Measurements from ENCODE around the gene NTF3. TPM values are rescaled to one million over a fixed set of nuclear protein-coding genes. Genes with fewer than 3 reads are reported as not detected.

Gene NTF3
- total RNA-seq, 1 experiment from 2014 or later = not detected

DNA sequence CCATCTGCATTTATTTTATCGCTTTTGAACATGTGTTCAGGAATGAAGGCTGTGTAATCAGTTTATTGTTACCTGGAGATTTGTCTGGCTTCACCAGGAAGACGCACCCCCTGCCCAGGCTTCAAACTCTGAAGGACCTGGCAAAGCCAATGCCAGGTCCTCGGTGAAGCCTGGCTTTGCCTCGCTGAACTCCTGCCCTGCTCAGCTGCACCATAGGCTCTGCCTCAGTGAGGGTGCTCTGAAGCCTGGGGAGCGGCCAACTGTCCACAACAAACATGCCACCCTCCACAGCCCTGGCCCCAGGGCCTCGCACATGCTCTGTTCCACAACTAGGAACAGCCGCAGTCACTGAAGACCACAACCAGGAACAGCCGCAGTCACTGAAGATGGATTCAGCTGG, 66.9 kb downstream of the NTF3 start (continued):
- TF ChIP-seq, protein P1, sequence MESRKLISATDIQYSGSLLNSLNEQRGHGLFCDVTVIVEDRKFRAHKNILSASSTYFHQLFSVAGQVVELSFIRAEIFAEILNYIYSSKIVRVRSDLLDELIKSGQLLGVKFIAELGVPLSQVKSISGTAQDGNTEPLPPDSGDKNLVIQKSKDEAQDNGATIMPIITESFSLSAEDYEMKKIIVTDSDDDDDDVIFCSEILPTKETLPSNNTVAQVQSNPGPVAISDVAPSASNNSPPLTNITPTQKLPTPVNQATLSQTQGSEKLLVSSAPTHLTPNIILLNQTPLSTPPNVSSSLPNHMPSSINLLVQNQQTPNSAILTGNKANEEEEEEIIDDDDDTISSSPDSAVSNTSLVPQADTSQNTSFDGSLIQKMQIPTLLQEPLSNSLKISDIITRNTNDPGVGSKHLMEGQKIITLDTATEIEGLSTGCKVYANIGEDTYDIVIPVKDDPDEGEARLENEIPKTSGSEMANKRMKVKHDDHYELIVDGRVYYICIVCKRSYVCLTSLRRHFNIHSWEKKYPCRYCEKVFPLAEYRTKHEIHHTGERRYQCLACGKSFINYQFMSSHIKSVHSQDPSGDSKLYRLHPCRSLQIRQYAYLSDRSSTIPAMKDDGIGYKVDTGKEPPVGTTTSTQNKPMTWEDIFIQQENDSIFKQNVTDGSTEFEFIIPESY (IDR thresholded peaks at IDR 0.05; ENCODE audit: extremely low read depth, insufficient replicate concordance, low read length) = no peak
- TF ChIP-seq MAX (IDR thresholded peaks at IDR 0.05) (no peak), SP1 (IDR thresholded peaks at IDR 0.05; ENCODE audit: low read depth) (no peak), FOSL1 (IDR thresholded peaks at IDR 0.05; ENCODE audit: low read depth) (no peak), CEBPB (IDR thresholded peaks at IDR 0.05; ENCODE audit: low read depth) (no peak)

- intact Hi-C loops (cut with micrococcal nuclease) = no loop called here
- H3K27ac ChIP-seq (ENCODE audit: low read depth, low read length) = no peak overlapping the region
- no peak overlapping the region for H2AFZ ChIP-seq (ENCODE audit: low read depth, low read length, poor library complexity, severe bottlenecking)
- H3K4me2 ChIP-seq (ENCODE audit: low read length) = no peak overlapping the region
- ChIA-PET POLR2A (no interaction called here), RAD21 (ENCODE audit: low non-redundant PET in 1 of 2, low total read pairs in 2 of 2, uncharacterized antibody in 2 of 2, unreplicated experiment in 2 of 2) (no interaction called here), CTCF (no interaction called here)
- no peaks in the 10 kb centered on the region for H3K79me2 ChIP-seq (ENCODE audit: insufficient read depth, low read length)
- no peaks in the 10 kb centered on the region for H3K36me3 ChIP-seq (ENCODE audit: control insufficient read depth in 1 of 2, insufficient read depth in 2 of 2, low read length in 2 of 2)
- H3K27me3 ChIP-seq (ENCODE audit: insufficient read depth, low read length) = peaks cover 56% of the 10 kb centered on the region; the same call in 1 of the 2 replicates
- DNase-seq (ENCODE audit: low read depth, low spot score) (no peak), ATAC-seq (no peak)
- no peak overlapping the region for H3K4me3 ChIP-seq (replicated peaks in 1 of 2; ENCODE audit: low read depth in 1 of 2, low read length in 2 of 2)
- no peaks in the 10 kb centered on the region for H3K4me1 ChIP-seq (ENCODE audit: control insufficient read depth in 1 of 2, insufficient read depth in 2 of 2, low read length in 2 of 2)
- BruUV-seq (replicated peaks) = no TSS peak
- H3K9me2 ChIP-seq (ENCODE audit: insufficient read depth) = no peaks in the 10 kb centered on the region
- H3K9me3 ChIP-seq (ENCODE audit: control insufficient read depth in 1 of 2, insufficient read depth in 1 of 2, low read depth in 1 of 2, low read length in 2 of 2) = no peaks in the 10 kb centered on the region
- no peaks in the 10 kb centered on the region for H4K20me1 ChIP-seq (ENCODE audit: insufficient read depth)
- no peak overlapping the region for H3K9ac ChIP-seq (ENCODE audit: low read length)
- TF ChIP-seq EZH2 (IDR thresholded peaks at IDR 0.05) (no peak), POLR2A (IDR thresholded peaks at IDR 0.05; ENCODE audit: borderline replicate concordance, extremely low read depth, insufficient read depth, insufficient read length) (no peak), POLR2AphosphoS5 (IDR thresholded peaks at IDR 0.05; ENCODE audit: low read depth, low read length) (no peak), MAX (IDR thresholded peaks at IDR 0.05) (no peak), SIN3A (IDR thresholded peaks at IDR 0.05; ENCODE audit: low read depth) (no peak), FOSL1 (IDR thresholded peaks at IDR 0.05; ENCODE audit: low read depth) (no peak), SRF (IDR thresholded peaks at IDR 0.05; ENCODE audit: low read depth) (no peak), EZH2phosphoT487 (IDR thresholded peaks at IDR 0.05; ENCODE audit: borderline replicate concordance) (no peak), ZFX (IDR thresholded peaks at IDR 0.05) (no peak), CEBPB (IDR thresholded peaks at IDR 0.05; ENCODE audit: low read depth) (no peak), YY1 (IDR thresholded peaks at IDR 0.05; ENCODE audit: extremely low read depth, insufficient replicate concordance, low read depth, low read length) (no peak), SP1 (IDR thresholded peaks at IDR 0.05; ENCODE audit: low read depth) (no peak), ZNF274 (IDR thresholded peaks at IDR 0.05; ENCODE audit: low read depth, low read length) (no peak)
- TF ChIP-seq, protein P2, sequence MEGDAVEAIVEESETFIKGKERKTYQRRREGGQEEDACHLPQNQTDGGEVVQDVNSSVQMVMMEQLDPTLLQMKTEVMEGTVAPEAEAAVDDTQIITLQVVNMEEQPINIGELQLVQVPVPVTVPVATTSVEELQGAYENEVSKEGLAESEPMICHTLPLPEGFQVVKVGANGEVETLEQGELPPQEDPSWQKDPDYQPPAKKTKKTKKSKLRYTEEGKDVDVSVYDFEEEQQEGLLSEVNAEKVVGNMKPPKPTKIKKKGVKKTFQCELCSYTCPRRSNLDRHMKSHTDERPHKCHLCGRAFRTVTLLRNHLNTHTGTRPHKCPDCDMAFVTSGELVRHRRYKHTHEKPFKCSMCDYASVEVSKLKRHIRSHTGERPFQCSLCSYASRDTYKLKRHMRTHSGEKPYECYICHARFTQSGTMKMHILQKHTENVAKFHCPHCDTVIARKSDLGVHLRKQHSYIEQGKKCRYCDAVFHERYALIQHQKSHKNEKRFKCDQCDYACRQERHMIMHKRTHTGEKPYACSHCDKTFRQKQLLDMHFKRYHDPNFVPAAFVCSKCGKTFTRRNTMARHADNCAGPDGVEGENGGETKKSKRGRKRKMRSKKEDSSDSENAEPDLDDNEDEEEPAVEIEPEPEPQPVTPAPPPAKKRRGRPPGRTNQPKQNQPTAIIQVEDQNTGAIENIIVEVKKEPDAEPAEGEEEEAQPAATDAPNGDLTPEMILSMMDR (IDR thresholded peaks at IDR 0.05 in 2 of 3, conservative IDR thresholded peaks at IDR 0.05 in 1 of 3; ENCODE audit: borderline replicate concordance in 1 of 3, insufficient read depth in 1 of 3, low read depth in 2 of 3, low read length in 2 of 3) = no peak
- TF ChIP-seq, protein P3, sequence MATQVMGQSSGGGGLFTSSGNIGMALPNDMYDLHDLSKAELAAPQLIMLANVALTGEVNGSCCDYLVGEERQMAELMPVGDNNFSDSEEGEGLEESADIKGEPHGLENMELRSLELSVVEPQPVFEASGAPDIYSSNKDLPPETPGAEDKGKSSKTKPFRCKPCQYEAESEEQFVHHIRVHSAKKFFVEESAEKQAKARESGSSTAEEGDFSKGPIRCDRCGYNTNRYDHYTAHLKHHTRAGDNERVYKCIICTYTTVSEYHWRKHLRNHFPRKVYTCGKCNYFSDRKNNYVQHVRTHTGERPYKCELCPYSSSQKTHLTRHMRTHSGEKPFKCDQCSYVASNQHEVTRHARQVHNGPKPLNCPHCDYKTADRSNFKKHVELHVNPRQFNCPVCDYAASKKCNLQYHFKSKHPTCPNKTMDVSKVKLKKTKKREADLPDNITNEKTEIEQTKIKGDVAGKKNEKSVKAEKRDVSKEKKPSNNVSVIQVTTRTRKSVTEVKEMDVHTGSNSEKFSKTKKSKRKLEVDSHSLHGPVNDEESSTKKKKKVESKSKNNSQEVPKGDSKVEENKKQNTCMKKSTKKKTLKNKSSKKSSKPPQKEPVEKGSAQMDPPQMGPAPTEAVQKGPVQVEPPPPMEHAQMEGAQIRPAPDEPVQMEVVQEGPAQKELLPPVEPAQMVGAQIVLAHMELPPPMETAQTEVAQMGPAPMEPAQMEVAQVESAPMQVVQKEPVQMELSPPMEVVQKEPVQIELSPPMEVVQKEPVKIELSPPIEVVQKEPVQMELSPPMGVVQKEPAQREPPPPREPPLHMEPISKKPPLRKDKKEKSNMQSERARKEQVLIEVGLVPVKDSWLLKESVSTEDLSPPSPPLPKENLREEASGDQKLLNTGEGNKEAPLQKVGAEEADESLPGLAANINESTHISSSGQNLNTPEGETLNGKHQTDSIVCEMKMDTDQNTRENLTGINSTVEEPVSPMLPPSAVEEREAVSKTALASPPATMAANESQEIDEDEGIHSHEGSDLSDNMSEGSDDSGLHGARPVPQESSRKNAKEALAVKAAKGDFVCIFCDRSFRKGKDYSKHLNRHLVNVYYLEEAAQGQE (IDR thresholded peaks at IDR 0.05; ENCODE audit: low read depth) = no peak
Observed at GRCh38 chr12:5499566-5500330, 67.8 kb downstream of the NTF3 start.
